ENCODE data around the gene RAB30.

GRCh38 chr11:83071567-83072349, at the start of gene RAB30:
- TF ChIP-seq, protein P1, sequence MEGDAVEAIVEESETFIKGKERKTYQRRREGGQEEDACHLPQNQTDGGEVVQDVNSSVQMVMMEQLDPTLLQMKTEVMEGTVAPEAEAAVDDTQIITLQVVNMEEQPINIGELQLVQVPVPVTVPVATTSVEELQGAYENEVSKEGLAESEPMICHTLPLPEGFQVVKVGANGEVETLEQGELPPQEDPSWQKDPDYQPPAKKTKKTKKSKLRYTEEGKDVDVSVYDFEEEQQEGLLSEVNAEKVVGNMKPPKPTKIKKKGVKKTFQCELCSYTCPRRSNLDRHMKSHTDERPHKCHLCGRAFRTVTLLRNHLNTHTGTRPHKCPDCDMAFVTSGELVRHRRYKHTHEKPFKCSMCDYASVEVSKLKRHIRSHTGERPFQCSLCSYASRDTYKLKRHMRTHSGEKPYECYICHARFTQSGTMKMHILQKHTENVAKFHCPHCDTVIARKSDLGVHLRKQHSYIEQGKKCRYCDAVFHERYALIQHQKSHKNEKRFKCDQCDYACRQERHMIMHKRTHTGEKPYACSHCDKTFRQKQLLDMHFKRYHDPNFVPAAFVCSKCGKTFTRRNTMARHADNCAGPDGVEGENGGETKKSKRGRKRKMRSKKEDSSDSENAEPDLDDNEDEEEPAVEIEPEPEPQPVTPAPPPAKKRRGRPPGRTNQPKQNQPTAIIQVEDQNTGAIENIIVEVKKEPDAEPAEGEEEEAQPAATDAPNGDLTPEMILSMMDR (IDR thresholded peaks at IDR 0.05 in 4 of 5, conservative IDR thresholded peaks at IDR 0.05 in 1 of 5), result no peak
- peak; percentile 91 to 94 for TF ChIP-seq POLR2A (IDR thresholded peaks at IDR 0.05)

Data from gastrocnemius medialis (tissue), 4 donors.